Liver (tissue), 3 donors: ENCODE measurements around the gene SH3BP5L.

Experiments
- GABPA ChIP-seq, 2 donors: IDR thresholded peaks in 1 of 2; conservative IDR thresholded peaks in 1 of 2; 2 replicates each; pipeline ENCODE4 v1.6.1; 2016; ENCODE audit warnings: antibody characterized with exemption in 2 of 2, mild to moderate bottlenecking in 1 of 2, moderate library complexity in 1 of 2
- JUND ChIP-seq, 2 donors: IDR thresholded peaks; 2 replicates each; pipeline ENCODE4 v1.6.1; 2016; ENCODE audit warnings: antibody characterized with exemption in 2 of 2
- RXRA ChIP-seq, 2 donors: IDR thresholded peaks; 2 replicates each; pipeline ENCODE4 v1.6.1; 2017 to 2018; ENCODE audit warnings: antibody characterized with exemption in 2 of 2, mild to moderate bottlenecking in 1 of 2
- ZBTB33 ChIP-seq: IDR thresholded peaks from 2 replicates; pipeline ENCODE4 v1.6.1; 2016; ENCODE audit warnings: antibody characterized with exemption
- TF ChIP-seq, protein P1 (sequence below): IDR thresholded peaks from 2 replicates; pipeline ENCODE4 v1.6.1; 2016; ENCODE audit warnings: antibody characterized with exemption
- TF ChIP-seq, protein P2 (sequence below): fragments of 150-350 bp; IDR thresholded peaks from 2 replicates; pipeline ENCODE4 v1.5.1; 2017; ENCODE audit warnings: improper control_type of control experiment, low read depth, low read length; ENCODE audit not compliant: missing input control
- TF ChIP-seq, protein P3 (sequence below): IDR thresholded peaks from 2 replicates; pipeline ENCODE4 v1.6.1; 2016; ENCODE audit warnings: antibody characterized with exemption
- donor health status: healthy.
- donor health status: healthy.

DNA sequence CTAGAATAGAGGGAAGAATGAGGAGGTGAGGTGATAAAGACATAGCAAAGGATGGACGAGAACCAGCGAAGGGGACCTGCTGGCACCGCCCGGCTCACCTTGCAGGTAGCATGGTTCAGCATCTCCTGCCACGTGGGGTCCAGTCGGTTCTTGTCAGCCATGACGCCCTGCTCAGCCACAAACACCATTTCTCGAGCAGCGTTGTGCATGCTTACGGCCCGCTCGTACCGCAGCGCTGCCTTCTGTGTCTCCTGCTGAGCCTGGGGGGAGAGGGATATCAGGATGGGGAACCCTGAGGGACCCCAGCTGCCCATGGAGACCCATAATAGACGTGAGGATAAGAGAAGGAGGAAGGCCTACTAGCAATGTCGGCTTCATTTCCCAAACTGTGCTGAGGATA is 11.4 kb downstream of the SH3BP5L start:
- TF ChIP-seq, protein P1, sequence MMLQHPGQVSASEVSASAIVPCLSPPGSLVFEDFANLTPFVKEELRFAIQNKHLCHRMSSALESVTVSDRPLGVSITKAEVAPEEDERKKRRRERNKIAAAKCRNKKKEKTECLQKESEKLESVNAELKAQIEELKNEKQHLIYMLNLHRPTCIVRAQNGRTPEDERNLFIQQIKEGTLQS, result no peak
- TF ChIP-seq, protein P2, sequence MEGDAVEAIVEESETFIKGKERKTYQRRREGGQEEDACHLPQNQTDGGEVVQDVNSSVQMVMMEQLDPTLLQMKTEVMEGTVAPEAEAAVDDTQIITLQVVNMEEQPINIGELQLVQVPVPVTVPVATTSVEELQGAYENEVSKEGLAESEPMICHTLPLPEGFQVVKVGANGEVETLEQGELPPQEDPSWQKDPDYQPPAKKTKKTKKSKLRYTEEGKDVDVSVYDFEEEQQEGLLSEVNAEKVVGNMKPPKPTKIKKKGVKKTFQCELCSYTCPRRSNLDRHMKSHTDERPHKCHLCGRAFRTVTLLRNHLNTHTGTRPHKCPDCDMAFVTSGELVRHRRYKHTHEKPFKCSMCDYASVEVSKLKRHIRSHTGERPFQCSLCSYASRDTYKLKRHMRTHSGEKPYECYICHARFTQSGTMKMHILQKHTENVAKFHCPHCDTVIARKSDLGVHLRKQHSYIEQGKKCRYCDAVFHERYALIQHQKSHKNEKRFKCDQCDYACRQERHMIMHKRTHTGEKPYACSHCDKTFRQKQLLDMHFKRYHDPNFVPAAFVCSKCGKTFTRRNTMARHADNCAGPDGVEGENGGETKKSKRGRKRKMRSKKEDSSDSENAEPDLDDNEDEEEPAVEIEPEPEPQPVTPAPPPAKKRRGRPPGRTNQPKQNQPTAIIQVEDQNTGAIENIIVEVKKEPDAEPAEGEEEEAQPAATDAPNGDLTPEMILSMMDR, result no peak
- TF ChIP-seq ZBTB33 (no peak), GABPA (IDR thresholded peaks at IDR 0.05 in 1 of 2, conservative IDR thresholded peaks at IDR 0.05 in 1 of 2) (no peak), JUND (IDR thresholded peaks at IDR 0.05) (no peak), RXRA (IDR thresholded peaks at IDR 0.05) (no peak)
- TF ChIP-seq, protein P3, sequence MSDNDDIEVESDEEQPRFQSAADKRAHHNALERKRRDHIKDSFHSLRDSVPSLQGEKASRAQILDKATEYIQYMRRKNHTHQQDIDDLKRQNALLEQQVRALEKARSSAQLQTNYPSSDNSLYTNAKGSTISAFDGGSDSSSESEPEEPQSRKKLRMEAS, result no peak
